NB4 (cell line): ENCODE results near the gene MOCS2.

Source experiments
- DNase-seq: peaks from one replicate; pipeline ENCODE4 v3.0.0; 2010; ENCODE audit warnings: low read depth
- H3K4me3 ChIP-seq: one replicate; pipeline ENCODE4 v1.5.1; 2011; ENCODE audit warnings: mild to moderate bottlenecking, low read depth, low read length, moderate library complexity
- MYC ChIP-seq: IDR thresholded peaks from 2 replicates; pipeline ENCODE4 v1.6.1; 2011; ENCODE audit warnings: low read depth, low read length
- POLR2A ChIP-seq: IDR thresholded peaks from 2 replicates; pipeline ENCODE4 v1.6.1; 2011; ENCODE audit warnings: mild to moderate bottlenecking; ENCODE audit not compliant: insufficient read length; ENCODE audit errors: extremely low read depth
- TF ChIP-seq, protein P1 (sequence below): IDR thresholded peaks from one replicate; pipeline ENCODE4 v1.5.1; 2012; ENCODE audit warnings: low read depth, low read length
- TF ChIP-seq, protein P2 (sequence below): IDR thresholded peaks from 2 replicates; pipeline ENCODE4 v1.6.1; 2011; ENCODE audit warnings: low read depth, low read length

MOCS2 gene

DNA sequence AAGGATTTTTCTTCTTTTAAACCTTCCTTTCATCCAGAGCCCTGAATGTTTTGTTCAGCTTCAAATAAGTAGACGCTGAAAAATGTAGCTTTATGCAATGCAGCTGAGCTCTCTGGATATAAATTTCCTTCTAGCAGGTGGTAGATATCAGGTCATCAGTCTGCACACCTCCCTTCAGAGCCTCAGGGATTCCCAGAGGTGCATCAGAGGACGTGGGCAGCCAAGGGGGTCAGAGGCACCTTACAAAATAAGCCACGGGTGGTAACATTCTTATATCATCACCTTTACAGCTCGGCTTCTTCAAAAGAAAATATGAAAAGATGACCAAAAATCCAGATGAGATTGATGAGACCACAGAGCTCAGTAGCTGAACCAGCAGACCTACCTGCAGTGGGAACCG is 19.3 kb downstream of the MOCS2 start:
- no peak for DNase-seq
- no peak overlapping the region for H3K4me3 ChIP-seq
- TF ChIP-seq, protein P1, sequence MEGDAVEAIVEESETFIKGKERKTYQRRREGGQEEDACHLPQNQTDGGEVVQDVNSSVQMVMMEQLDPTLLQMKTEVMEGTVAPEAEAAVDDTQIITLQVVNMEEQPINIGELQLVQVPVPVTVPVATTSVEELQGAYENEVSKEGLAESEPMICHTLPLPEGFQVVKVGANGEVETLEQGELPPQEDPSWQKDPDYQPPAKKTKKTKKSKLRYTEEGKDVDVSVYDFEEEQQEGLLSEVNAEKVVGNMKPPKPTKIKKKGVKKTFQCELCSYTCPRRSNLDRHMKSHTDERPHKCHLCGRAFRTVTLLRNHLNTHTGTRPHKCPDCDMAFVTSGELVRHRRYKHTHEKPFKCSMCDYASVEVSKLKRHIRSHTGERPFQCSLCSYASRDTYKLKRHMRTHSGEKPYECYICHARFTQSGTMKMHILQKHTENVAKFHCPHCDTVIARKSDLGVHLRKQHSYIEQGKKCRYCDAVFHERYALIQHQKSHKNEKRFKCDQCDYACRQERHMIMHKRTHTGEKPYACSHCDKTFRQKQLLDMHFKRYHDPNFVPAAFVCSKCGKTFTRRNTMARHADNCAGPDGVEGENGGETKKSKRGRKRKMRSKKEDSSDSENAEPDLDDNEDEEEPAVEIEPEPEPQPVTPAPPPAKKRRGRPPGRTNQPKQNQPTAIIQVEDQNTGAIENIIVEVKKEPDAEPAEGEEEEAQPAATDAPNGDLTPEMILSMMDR, result no peak
- no peak for TF ChIP-seq POLR2A
- no peak for TF ChIP-seq MYC
- TF ChIP-seq, protein P2, sequence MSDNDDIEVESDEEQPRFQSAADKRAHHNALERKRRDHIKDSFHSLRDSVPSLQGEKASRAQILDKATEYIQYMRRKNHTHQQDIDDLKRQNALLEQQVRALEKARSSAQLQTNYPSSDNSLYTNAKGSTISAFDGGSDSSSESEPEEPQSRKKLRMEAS, result no peak

DNA sequence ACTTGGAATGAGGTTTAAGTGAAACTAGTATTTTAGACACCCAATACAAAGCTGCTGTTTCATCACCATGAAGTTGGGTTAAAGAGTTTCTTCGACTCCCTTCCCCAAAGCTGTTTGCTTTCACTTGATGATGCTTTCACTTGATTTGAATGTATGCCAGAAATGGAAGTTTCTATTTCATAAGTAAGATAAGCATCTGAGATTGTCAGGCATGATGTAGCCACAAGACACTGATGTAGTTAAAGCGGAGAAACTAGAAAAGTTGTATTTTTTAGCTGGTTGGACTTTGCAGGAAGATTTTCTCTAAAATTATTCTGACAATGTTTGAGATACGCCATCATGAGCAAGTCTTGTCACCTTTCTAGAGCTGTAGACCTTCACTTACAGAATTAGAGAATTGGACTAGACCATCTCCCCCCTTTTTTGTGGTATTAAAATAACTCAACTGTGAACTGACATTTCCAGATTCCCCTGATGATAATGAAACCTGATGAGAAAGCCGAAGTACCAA is 20.0 kb downstream of the MOCS2 start:
- DNase-seq, result no peak
- no peak overlapping the region for H3K4me3 ChIP-seq
- TF ChIP-seq POLR2A, result no peak
- TF ChIP-seq, protein P2, result no peak
- TF ChIP-seq, protein P1, result no peak
- no peak for TF ChIP-seq MYC

DNA sequence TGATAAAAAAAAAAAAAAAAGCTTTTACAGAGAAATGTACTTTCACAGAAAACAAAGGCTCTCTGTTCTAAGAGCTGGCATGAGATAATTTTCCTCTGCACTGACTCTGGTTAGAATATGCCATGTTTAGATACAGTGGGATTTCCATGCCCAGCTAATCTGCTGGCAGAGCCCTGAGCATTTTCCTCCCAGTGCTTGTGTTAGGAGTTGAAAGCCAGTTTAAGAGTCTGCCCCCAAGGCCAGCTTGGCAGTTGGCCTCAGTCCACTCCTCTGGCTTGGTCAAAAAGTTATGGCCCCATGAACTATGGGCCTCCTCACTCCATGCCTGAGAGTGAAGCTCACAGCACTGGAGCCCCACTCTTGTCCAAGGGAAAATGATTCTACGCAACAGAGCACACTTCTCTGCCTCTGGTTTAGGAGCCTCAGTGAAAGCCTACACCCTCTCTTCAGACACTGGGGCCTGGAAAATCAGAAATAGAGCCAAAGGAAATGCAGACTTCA is 21.9 kb downstream of the MOCS2 start:
- no peak for DNase-seq
- H3K4me3 ChIP-seq, result no peak overlapping the region
- TF ChIP-seq MYC, result no peak
- TF ChIP-seq, protein P2, result no peak
- no peak for TF ChIP-seq POLR2A
- TF ChIP-seq, protein P1, result no peak

DNA sequence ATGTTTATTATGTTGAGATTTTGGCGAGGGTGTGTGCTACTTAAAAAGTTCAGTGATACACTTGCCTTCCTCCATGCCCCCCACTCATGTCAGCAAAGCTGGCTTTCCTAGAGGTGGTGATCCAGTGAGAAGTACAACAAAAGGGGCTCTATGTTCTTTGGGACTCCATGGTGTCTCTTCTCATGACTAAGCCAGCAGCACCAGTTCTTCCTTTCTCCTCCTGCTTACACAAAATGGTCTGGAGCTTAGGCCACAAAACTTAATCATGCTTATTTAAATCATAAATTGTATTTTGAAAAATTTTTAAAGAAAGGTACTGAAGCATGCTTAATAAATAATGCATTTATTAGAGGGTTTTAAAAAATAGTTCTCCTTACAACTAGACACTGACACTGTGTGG is 22.4 kb downstream of the MOCS2 start:
- DNase-seq, result no peak
- no peak overlapping the region for H3K4me3 ChIP-seq
- TF ChIP-seq POLR2A (no peak), MYC (no peak)
- TF ChIP-seq, protein P1, result no peak
- TF ChIP-seq, protein P2, result no peak

DNA sequence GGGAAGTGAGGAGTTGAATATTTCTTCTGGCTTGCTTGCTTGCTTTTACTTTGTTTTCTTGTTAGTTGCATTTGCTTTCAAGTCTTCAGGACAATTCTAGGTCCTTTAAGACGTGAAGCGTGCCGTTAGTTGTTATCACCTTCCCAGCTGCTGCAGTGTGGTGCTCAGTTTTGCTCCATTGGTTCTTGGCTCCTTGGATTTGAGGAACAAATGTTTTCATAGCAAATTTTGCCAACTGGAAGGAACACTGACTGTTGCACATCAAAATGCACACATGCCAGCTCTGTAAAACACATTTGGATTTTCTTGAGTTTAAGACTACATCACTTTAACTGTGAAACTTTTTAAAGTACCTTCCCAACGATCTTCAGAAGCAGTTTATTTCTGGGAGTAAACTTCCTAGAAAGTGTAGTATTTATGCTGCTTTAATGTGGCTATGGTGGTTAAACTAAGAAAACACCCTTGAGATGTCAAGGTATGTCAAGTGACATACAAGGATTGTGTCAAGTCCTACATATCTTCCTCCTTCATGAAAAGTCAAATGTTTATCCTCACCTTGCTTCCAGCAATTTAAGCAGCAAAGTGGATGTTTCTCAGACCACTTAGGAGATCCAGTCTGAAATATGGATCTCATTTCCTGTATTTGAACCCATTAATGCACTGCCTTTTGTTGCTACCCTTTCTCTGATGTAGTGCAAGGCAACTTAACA is 24.9 kb downstream of the MOCS2 start:
- DNase-seq, result no peak
- TF ChIP-seq MYC, result no peak
- TF ChIP-seq, protein P1, result no peak
- no peak for TF ChIP-seq POLR2A
- TF ChIP-seq, protein P2, result no peak
- H3K4me3 ChIP-seq, result no peak overlapping the region
